GM18858 (cell line): ENCODE data around the gene PRKN.

Source experiments
- ATAC-seq: cut with Tn5 transposase; IDR thresholded peaks from one replicate; pipeline ENCODE4 v1.9.1; 2021; ENCODE audit not compliant: unreplicated experiment

The PRKN gene

GRCh38 chr6:161644521-161644920, 1083.0 kb downstream of the PRKN start:
- no peak for ATAC-seq

- ATAC-seq: no peak
Observed at GRCh38 chr6:161641175-161641574, 1086.4 kb downstream of the PRKN start.

- no peak for ATAC-seq
Observed at GRCh38 chr6:161639772-161640171, 1087.8 kb downstream of the PRKN start.

GRCh38 chr6:161637658-161638057, 1089.9 kb downstream of the PRKN start:
- no peak for ATAC-seq

- ATAC-seq: no peak
Observed at GRCh38 chr6:161636882-161637430, 1090.6 kb downstream of the PRKN start.

- ATAC-seq: no peak
Observed at GRCh38 chr6:161635975-161636374, 1091.6 kb downstream of the PRKN start.

- ATAC-seq: no peak
Observed at GRCh38 chr6:161634916-161635315, 1092.7 kb downstream of the PRKN start.

GRCh38 chr6:161631676-161632194, 1095.8 kb downstream of the PRKN start:
- no peak for ATAC-seq

- ATAC-seq: no peak
Observed at GRCh38 chr6:161630674-161631073, 1096.9 kb downstream of the PRKN start.

- no peak for ATAC-seq
Observed at GRCh38 chr6:161626132-161626676, 1101.4 kb downstream of the PRKN start.

GRCh38 chr6:161624111-161624510, 1103.5 kb downstream of the PRKN start:
- no peak for ATAC-seq

GRCh38 chr6:161622779-161623178, 1104.8 kb downstream of the PRKN start:
- no peak for ATAC-seq

- ATAC-seq: no peak
Observed at GRCh38 chr6:161618831-161619454, 1108.6 kb downstream of the PRKN start.

- no peak for ATAC-seq
Observed at GRCh38 chr6:161613711-161614110, 1113.9 kb downstream of the PRKN start.

GRCh38 chr6:161608771-161609170, 1118.8 kb downstream of the PRKN start:
- ATAC-seq: no peak

- ATAC-seq: no peak
Observed at GRCh38 chr6:161607696-161608297, 1119.8 kb downstream of the PRKN start.

GRCh38 chr6:161602359-161602758, 1125.2 kb downstream of the PRKN start:
- ATAC-seq: no peak

GRCh38 chr6:161598896-161599295, 1128.7 kb downstream of the PRKN start:
- no peak for ATAC-seq

- no peak for ATAC-seq
Observed at GRCh38 chr6:161596807-161597520, 1130.6 kb downstream of the PRKN start.

- ATAC-seq: no peak
Observed at GRCh38 chr6:161594412-161594811, 1133.2 kb downstream of the PRKN start.

GRCh38 chr6:161590961-161591627, 1136.5 kb downstream of the PRKN start:
- ATAC-seq: no peak
